SU-DHL-6 (cell line): ENCODE measurements around the gene PKD1.

ENCODE experiments used
- EZH2phosphoT487 ChIP-seq: fragments of 200-600 bp; sonication (generic), shearing (Covaris generic); conservative IDR thresholded peaks from 2 replicates; pipeline ENCODE4 v1.6.1; 2018; ENCODE audit warnings: mild to moderate bottlenecking, antibody characterized with exemption, low read length, moderate library complexity, mixed read lengths
- TF ChIP-seq, protein P1 (sequence below): fragments of 200-600 bp; sonication (generic); IDR thresholded peaks from one replicate; pipeline ENCODE4 v1.5.1; 2017; ENCODE audit warnings: antibody characterized with exemption, mild to moderate bottlenecking, low read length, moderate library complexity; ENCODE audit not compliant: insufficient read depth, poor library complexity, severe bottlenecking

DNA sequence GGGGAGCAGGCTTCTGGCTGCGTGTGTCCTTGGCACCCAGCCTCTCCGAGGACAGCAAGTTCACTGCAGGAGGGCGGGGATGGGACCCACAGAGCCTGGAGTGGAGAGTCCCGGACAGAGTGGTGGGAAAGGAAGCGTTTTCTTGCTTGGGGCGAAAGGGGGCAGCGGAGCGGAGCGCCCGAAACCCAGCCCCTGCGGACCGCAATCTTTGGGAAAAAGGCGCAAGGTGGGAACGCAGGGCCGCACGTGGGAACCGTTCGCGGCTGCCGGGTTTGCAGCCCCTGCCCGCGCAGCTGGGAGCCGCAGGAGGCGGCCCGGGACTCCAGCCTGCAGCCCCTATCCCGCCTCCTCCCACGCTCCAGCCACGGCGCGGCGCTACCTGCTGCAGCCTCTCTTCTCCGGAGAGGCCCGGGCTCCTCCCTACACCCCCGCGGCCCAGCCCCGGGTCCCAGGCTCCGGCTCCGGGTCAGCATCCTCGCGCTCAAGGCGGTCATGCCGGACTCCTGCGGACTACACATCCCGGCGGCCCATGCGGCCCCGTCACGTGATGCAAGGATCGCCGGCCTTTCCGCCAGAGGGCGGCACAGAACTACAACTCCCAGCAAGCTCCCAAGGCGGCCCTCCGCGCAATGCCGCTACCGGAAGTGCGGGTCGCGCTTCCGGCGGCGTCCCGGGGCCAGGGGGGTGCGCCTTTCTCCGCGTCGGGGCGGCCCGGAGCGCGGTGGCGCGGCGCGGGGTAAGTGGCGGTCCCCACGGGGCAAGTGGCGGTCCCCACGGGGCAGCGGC lies 88.2 kb downstream of the PKD1 start, which contains the start of the genes NTHL1 and TSC2:
- TF ChIP-seq, protein P1, sequence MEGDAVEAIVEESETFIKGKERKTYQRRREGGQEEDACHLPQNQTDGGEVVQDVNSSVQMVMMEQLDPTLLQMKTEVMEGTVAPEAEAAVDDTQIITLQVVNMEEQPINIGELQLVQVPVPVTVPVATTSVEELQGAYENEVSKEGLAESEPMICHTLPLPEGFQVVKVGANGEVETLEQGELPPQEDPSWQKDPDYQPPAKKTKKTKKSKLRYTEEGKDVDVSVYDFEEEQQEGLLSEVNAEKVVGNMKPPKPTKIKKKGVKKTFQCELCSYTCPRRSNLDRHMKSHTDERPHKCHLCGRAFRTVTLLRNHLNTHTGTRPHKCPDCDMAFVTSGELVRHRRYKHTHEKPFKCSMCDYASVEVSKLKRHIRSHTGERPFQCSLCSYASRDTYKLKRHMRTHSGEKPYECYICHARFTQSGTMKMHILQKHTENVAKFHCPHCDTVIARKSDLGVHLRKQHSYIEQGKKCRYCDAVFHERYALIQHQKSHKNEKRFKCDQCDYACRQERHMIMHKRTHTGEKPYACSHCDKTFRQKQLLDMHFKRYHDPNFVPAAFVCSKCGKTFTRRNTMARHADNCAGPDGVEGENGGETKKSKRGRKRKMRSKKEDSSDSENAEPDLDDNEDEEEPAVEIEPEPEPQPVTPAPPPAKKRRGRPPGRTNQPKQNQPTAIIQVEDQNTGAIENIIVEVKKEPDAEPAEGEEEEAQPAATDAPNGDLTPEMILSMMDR, result no peak
- no peak for TF ChIP-seq EZH2phosphoT487
